ENCODE measurements around the gene FRMD4B.

The FRMD4B gene

DNA sequence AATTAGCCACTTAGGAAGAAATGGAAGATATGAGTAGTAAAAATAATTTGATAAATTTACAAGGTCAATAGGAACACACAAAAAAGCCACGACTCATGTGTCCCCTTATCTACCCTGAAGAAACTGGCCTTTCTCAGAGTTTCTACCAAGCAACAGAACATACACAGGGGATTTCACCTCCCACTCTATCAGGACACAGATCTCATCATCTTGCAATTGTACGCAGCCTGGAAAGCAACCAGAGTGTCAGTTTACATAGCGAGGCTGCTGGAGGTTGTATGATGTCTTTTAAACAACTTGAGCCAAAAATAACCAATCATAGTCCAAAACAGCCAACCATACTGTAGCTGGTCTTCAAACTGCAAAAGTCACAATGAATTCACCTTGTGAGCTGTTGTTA, 243.8 kb downstream of the FRMD4B start:
- H2BK12ac ChIP-seq (ENCODE audit: low read length), result no peak overlapping the region
- H4K12ac ChIP-seq (ENCODE audit: low read depth, low read length), result no peak overlapping the region
- H3K27me3 ChIP-seq (ENCODE audit: insufficient read depth, low read length), result no peaks in the 10 kb centered on the region
- H3K9me3 ChIP-seq (ENCODE audit: insufficient read depth, low read depth, low read length), result no peaks in the 10 kb centered on the region
- DNase-seq, result no peak
- no peak overlapping the region for H3K4me2 ChIP-seq (ENCODE audit: low read length)
- WGBS (ENCODE audit: extremely low coverage, insufficient coverage, insufficient read length), result no CpG with 5 or more reads among the region's 3 CpGs
- H4K91ac ChIP-seq (ENCODE audit: low read depth, low read length), result no peak overlapping the region
- no peak overlapping the region for H2AK5ac ChIP-seq (ENCODE audit: low read length)
- H3K27ac ChIP-seq (ENCODE audit: low read depth, low read length), result no peak overlapping the region
- H3K79me2 ChIP-seq (ENCODE audit: control insufficient read depth, insufficient read depth, low read length, poor library complexity), result no peaks in the 10 kb centered on the region
- no peak overlapping the region for H3K23ac ChIP-seq (ENCODE audit: low read length)
- H2AFZ ChIP-seq (ENCODE audit: insufficient read depth, low read length, poor library complexity), result no peak overlapping the region
- no peak overlapping the region for H3K4me3 ChIP-seq (ENCODE audit: low read depth, low read length)
- no peak overlapping the region for H2BK5ac ChIP-seq (ENCODE audit: low read depth, low read length, poor library complexity)
- H3K79me1 ChIP-seq (ENCODE audit: low read length), result no peaks in the 10 kb centered on the region
- H3K36me3 ChIP-seq (ENCODE audit: control insufficient read depth in 1 of 2, insufficient read depth in 2 of 2, low read length in 2 of 2), result no peaks in the 10 kb centered on the region
- no peak overlapping the region for H2BK120ac ChIP-seq (ENCODE audit: insufficient read depth, low read length, poor library complexity)
- H3K14ac ChIP-seq (ENCODE audit: low read length), result no peak overlapping the region
- H3K18ac ChIP-seq (ENCODE audit: low read length), result no peak overlapping the region
- no peak overlapping the region for H3K4ac ChIP-seq (ENCODE audit: low read depth, low read length)
- H3K9ac ChIP-seq (ENCODE audit: low read length), result no peak overlapping the region
- no peaks in the 10 kb centered on the region for H3K4me1 ChIP-seq (ENCODE audit: control insufficient read depth in 1 of 2, insufficient read depth in 2 of 2, low read length in 2 of 2)
- no peak overlapping the region for H4K8ac ChIP-seq (ENCODE audit: low read depth, low read length)

GRCh38 chr3:69141313-69141712, 244.6 kb downstream of the FRMD4B start:
- H3K36me3 ChIP-seq (ENCODE audit: control insufficient read depth in 1 of 2, insufficient read depth in 2 of 2, low read length in 2 of 2), result no peaks in the 10 kb centered on the region
- no peak overlapping the region for H3K4me3 ChIP-seq (ENCODE audit: low read depth, low read length)
- no peaks in the 10 kb centered on the region for H3K79me1 ChIP-seq (ENCODE audit: low read length)
- H3K27me3 ChIP-seq (ENCODE audit: insufficient read depth, low read length), result no peaks in the 10 kb centered on the region
- no peak overlapping the region for H3K9ac ChIP-seq (ENCODE audit: low read length)
- H3K9me3 ChIP-seq (ENCODE audit: insufficient read depth, low read depth, low read length), result no peaks in the 10 kb centered on the region
- no peak overlapping the region for H4K12ac ChIP-seq (ENCODE audit: low read depth, low read length)
- H3K18ac ChIP-seq (ENCODE audit: low read length), result no peak overlapping the region
- H3K4me2 ChIP-seq (ENCODE audit: low read length), result no peak overlapping the region
- no peak overlapping the region for H3K23ac ChIP-seq (ENCODE audit: low read length)
- H2AFZ ChIP-seq (ENCODE audit: insufficient read depth, low read length, poor library complexity), result no peak overlapping the region
- no peak overlapping the region for H3K27ac ChIP-seq (ENCODE audit: low read depth, low read length)
- H2BK5ac ChIP-seq (ENCODE audit: low read depth, low read length, poor library complexity), result no peak overlapping the region
- H2AK5ac ChIP-seq (ENCODE audit: low read length), result no peak overlapping the region
- H2BK120ac ChIP-seq (ENCODE audit: insufficient read depth, low read length, poor library complexity), result no peak overlapping the region
- no peak overlapping the region for H3K14ac ChIP-seq (ENCODE audit: low read length)
- no peak for DNase-seq
- no peaks in the 10 kb centered on the region for H3K79me2 ChIP-seq (ENCODE audit: control insufficient read depth, insufficient read depth, low read length, poor library complexity)
- H3K4me1 ChIP-seq (ENCODE audit: control insufficient read depth in 1 of 2, insufficient read depth in 2 of 2, low read length in 2 of 2), result no peaks in the 10 kb centered on the region
- no peak overlapping the region for H4K91ac ChIP-seq (ENCODE audit: low read depth, low read length)
- no peak overlapping the region for H2BK12ac ChIP-seq (ENCODE audit: low read length)
- no peak overlapping the region for H4K8ac ChIP-seq (ENCODE audit: low read depth, low read length)
- H3K4ac ChIP-seq (ENCODE audit: low read depth, low read length), result no peak overlapping the region

GRCh38 chr3:69137412-69137811, 248.5 kb downstream of the FRMD4B start:
- Histone ChIP-seq H3K4me1 (ENCODE audit: control insufficient read depth in 1 of 2, insufficient read depth in 2 of 2, low read length in 2 of 2) (no peaks in the 10 kb centered on the region), H3K79me2 (ENCODE audit: control insufficient read depth, insufficient read depth, low read length, poor library complexity) (no peaks in the 10 kb centered on the region), H2BK12ac (ENCODE audit: low read length) (no peak overlapping the region), H3K36me3 (ENCODE audit: control insufficient read depth in 1 of 2, insufficient read depth in 2 of 2, low read length in 2 of 2) (no peaks in the 10 kb centered on the region), H3K27me3 (ENCODE audit: insufficient read depth, low read length) (no peaks in the 10 kb centered on the region), H3K9me3 (ENCODE audit: insufficient read depth, low read depth, low read length) (no peaks in the 10 kb centered on the region), H4K91ac (ENCODE audit: low read depth, low read length) (no peak overlapping the region), H2AK5ac (ENCODE audit: low read length) (no peak overlapping the region), H2BK120ac (ENCODE audit: insufficient read depth, low read length, poor library complexity) (no peak overlapping the region), H2AFZ (ENCODE audit: insufficient read depth, low read length, poor library complexity) (no peak overlapping the region), H3K79me1 (ENCODE audit: low read length) (no peaks in the 10 kb centered on the region), H3K4me2 (ENCODE audit: low read length) (no peak overlapping the region), H3K9ac (ENCODE audit: low read length) (no peak overlapping the region), H4K12ac (ENCODE audit: low read depth, low read length) (no peak overlapping the region), H3K18ac (ENCODE audit: low read length) (no peak overlapping the region), H2BK5ac (ENCODE audit: low read depth, low read length, poor library complexity) (no peak overlapping the region), H3K23ac (ENCODE audit: low read length) (no peak overlapping the region), H4K8ac (ENCODE audit: low read depth, low read length) (no peak overlapping the region), H3K4me3 (ENCODE audit: low read depth, low read length) (no peak overlapping the region), H3K4ac (ENCODE audit: low read depth, low read length) (no peak overlapping the region), H3K27ac (ENCODE audit: low read depth, low read length) (no peak overlapping the region), H3K14ac (ENCODE audit: low read length) (no peak overlapping the region)
- DNase-seq, result peak in 1 of 2 donors; percentile 34
- WGBS (ENCODE audit: extremely low coverage, insufficient coverage, insufficient read length), result no CpG with 5 or more reads among the region's 2 CpGs

DNA sequence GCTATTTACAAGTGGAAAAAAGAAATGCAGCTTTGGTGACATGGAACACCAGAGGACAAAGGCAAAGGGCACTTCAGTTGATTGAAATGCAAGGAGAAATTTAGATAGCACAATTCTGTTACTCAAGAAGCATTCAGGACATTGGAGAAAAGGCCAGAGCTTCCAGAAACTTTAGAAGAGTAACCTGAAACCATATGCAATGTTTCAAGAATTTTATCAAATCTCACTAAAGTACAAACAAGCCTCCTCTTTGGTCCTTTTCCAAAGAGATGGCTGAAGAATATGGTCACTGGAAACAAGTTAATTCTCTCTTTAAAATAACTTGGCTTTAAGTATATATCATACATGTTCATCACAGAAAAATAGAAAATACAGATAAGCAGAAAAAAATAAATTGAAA, 248.9 kb downstream of the FRMD4B start:
- H3K4me2 ChIP-seq (ENCODE audit: low read length), result no peak overlapping the region
- no peaks in the 10 kb centered on the region for H3K9me3 ChIP-seq (ENCODE audit: insufficient read depth, low read depth, low read length)
- peak in 1 of 2 donors; percentile 30 for DNase-seq
- no peak overlapping the region for H2BK5ac ChIP-seq (ENCODE audit: low read depth, low read length, poor library complexity)
- no peak overlapping the region for H2AFZ ChIP-seq (ENCODE audit: insufficient read depth, low read length, poor library complexity)
- no peaks in the 10 kb centered on the region for H3K4me1 ChIP-seq (ENCODE audit: control insufficient read depth in 1 of 2, insufficient read depth in 2 of 2, low read length in 2 of 2)
- no peak overlapping the region for H4K12ac ChIP-seq (ENCODE audit: low read depth, low read length)
- no peaks in the 10 kb centered on the region for H3K36me3 ChIP-seq (ENCODE audit: control insufficient read depth in 1 of 2, insufficient read depth in 2 of 2, low read length in 2 of 2)
- no peak overlapping the region for H3K23ac ChIP-seq (ENCODE audit: low read length)
- H3K9ac ChIP-seq (ENCODE audit: low read length), result no peak overlapping the region
- no peak overlapping the region for H3K4me3 ChIP-seq (ENCODE audit: low read depth, low read length)
- H3K4ac ChIP-seq (ENCODE audit: low read depth, low read length), result no peak overlapping the region
- H4K91ac ChIP-seq (ENCODE audit: low read depth, low read length), result no peak overlapping the region
- H3K79me1 ChIP-seq (ENCODE audit: low read length), result no peaks in the 10 kb centered on the region
- no peak overlapping the region for H3K27ac ChIP-seq (ENCODE audit: low read depth, low read length)
- no peak overlapping the region for H2BK12ac ChIP-seq (ENCODE audit: low read length)
- H3K79me2 ChIP-seq (ENCODE audit: control insufficient read depth, insufficient read depth, low read length, poor library complexity), result no peaks in the 10 kb centered on the region
- H2BK120ac ChIP-seq (ENCODE audit: insufficient read depth, low read length, poor library complexity), result no peak overlapping the region
- no peak overlapping the region for H4K8ac ChIP-seq (ENCODE audit: low read depth, low read length)
- no peak overlapping the region for H2AK5ac ChIP-seq (ENCODE audit: low read length)
- no peak overlapping the region for H3K14ac ChIP-seq (ENCODE audit: low read length)
- H3K27me3 ChIP-seq (ENCODE audit: insufficient read depth, low read length), result no peaks in the 10 kb centered on the region
- no peak overlapping the region for H3K18ac ChIP-seq (ENCODE audit: low read length)

GRCh38 chr3:69130689-69131088, 255.2 kb downstream of the FRMD4B start:
- Histone ChIP-seq H4K91ac (ENCODE audit: low read depth, low read length) (no peak overlapping the region), H2BK12ac (ENCODE audit: low read length) (no peak overlapping the region), H2AFZ (ENCODE audit: insufficient read depth, low read length, poor library complexity) (no peak overlapping the region), H4K12ac (ENCODE audit: low read depth, low read length) (no peak overlapping the region), H3K36me3 (ENCODE audit: control insufficient read depth in 1 of 2, insufficient read depth in 2 of 2, low read length in 2 of 2) (no peaks in the 10 kb centered on the region), H3K23ac (ENCODE audit: low read length) (no peak overlapping the region), H3K9me3 (ENCODE audit: insufficient read depth, low read depth, low read length) (no peaks in the 10 kb centered on the region), H2BK120ac (ENCODE audit: insufficient read depth, low read length, poor library complexity) (no peak overlapping the region), H3K27ac (ENCODE audit: low read depth, low read length) (no peak overlapping the region), H3K4ac (ENCODE audit: low read depth, low read length) (no peak overlapping the region), H3K4me1 (ENCODE audit: control insufficient read depth in 1 of 2, insufficient read depth in 2 of 2, low read length in 2 of 2) (no peaks in the 10 kb centered on the region), H2AK5ac (ENCODE audit: low read length) (no peak overlapping the region), H3K18ac (ENCODE audit: low read length) (no peak overlapping the region), H3K4me2 (ENCODE audit: low read length) (no peak overlapping the region), H3K9ac (ENCODE audit: low read length) (no peak overlapping the region), H2BK5ac (ENCODE audit: low read depth, low read length, poor library complexity) (no peak overlapping the region), H3K79me2 (ENCODE audit: control insufficient read depth, insufficient read depth, low read length, poor library complexity) (no peaks in the 10 kb centered on the region), H3K27me3 (ENCODE audit: insufficient read depth, low read length) (no peaks in the 10 kb centered on the region), H4K8ac (ENCODE audit: low read depth, low read length) (no peak overlapping the region), H3K79me1 (ENCODE audit: low read length) (no peaks in the 10 kb centered on the region), H3K4me3 (ENCODE audit: low read depth, low read length) (no peak overlapping the region), H3K14ac (ENCODE audit: low read length) (no peak overlapping the region)
- DNase-seq, result no peak
